ENCODE measurements around the gene ZNF641.

ZNF641 gene

GRCh38 chr12:48350249-48351021 is at the start of gene ZNF641:
Gene ZNF641 (minus strand): TSS chr12:48350919. CDS start chr12:48348090, 2,829 bp downstream.
- peak; percentile 26 to 60 (median 43) for DNase-seq (ENCODE audit: low read depth in 3 of 3)

- DNase-seq (ENCODE audit: low read depth in 3 of 3), result no peak
Measured at GRCh38 chr12:48390026-48390425, 39.3 kb upstream of the ZNF641 start.

DNA sequence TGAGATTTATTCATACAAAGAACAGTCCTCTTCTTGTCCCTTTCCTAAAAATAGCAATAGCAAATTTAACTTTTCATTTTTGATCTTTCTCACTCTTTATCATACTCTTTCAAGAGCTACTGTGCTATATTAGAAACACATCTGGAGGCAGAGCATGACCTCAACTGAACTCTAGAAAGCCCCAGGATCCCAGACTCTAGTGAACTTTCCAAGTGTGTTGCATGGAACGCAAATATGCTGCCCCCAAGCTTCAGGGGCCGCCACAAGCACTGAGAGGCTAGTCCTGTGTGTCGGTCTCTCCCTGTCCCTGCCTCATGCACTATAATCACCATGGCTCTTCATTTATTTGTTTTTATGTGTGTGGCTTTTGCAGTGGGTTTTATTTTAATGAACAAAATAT is 38.7 kb upstream of the ZNF641 start:
- no peak for DNase-seq (ENCODE audit: low read depth in 3 of 3)

GRCh38 chr12:48388938-48389337 is 38.2 kb upstream of the ZNF641 start:
- no peak for DNase-seq (ENCODE audit: low read depth in 3 of 3)

- no peak for DNase-seq (ENCODE audit: low read depth in 3 of 3)
Measured at GRCh38 chr12:48388460-48388859, 37.7 kb upstream of the ZNF641 start.

DNA sequence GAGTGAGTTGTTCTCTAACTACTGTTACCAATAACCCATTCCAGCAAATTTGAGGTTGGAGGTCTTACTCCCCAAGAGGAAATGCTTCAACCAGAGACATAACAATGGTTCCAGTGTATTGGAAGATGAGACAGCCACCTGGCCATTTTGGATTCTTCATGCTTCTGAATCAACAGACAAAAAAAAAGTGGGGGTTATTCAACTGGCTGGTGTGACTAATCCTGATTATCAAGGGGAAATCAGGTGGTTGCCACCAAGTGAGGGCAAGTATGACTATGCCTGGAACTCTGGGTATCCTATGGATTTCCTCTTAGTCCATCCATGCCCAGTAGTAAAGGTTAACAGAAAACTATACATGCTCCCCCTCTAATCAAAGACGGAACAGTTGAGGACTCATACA is 29.9 kb upstream of the ZNF641 start:
- DNase-seq (ENCODE audit: low read depth in 3 of 3), result no peak

DNA sequence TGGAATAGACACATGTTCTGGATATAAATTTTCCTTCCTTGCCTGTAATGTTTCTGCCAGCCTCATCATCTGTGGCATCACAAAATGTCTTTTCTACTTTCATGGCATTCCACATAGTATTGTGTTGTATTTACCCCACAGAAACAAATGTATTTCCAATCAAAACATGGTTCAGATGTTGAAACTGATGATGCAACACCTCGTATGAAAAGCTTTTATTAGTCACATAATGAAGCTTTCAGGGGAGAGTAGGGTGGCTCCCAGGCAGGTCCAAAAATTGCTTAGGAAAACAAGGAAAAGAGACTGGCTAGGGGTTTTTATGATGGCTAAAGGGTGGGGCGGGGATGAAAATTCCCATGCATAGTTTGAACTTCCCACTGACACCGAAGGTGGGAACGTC is 29.1 kb upstream of the ZNF641 start:
- no peak for DNase-seq (ENCODE audit: low read depth in 3 of 3)

- no peak for DNase-seq (ENCODE audit: low read depth in 3 of 3)
Measured at GRCh38 chr12:48377646-48378045, 26.9 kb upstream of the ZNF641 start.

DNA sequence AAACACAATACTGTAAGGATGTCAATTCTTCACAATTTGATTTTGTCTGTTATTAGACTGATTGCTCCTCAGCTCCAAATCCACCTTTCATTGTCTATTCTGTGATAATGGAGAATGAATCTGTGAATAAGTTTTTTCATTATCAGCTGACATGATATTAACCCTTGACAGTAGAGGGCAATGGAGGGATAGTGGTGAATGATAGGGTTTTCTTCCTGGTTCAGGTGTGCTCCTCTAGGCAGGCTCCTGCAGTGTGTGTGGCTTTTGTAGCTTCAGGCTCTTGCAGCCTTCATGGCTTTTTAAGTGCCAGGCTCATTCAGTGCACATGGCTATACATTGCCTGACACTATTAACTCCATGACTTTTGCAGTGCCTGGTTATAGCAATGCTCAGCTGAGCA is 23.4 kb upstream of the ZNF641 start:
- DNase-seq (ENCODE audit: low read depth in 3 of 3), result no peak

DNA sequence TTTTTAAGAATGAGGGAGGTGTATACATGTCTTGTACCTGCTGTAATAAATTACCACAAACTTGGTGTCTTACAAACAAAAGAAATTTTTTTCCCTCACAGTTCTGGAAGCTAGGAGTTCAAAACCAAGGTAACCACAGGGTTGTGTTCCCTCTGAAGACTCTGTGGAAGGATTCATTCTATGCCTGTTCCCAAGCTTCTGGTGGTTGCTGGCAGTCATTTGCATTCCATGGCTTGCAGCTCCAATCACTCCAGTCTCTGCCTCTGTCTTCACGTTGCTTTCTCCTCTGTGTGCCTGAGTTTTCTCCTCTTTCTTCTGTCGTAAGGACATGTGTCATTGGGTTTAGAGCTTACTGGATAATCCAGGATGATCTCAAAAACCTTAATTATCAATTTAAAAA is 15.4 kb upstream of the ZNF641 start:
- DNase-seq (ENCODE audit: low read depth in 3 of 3), result no peak

DNA sequence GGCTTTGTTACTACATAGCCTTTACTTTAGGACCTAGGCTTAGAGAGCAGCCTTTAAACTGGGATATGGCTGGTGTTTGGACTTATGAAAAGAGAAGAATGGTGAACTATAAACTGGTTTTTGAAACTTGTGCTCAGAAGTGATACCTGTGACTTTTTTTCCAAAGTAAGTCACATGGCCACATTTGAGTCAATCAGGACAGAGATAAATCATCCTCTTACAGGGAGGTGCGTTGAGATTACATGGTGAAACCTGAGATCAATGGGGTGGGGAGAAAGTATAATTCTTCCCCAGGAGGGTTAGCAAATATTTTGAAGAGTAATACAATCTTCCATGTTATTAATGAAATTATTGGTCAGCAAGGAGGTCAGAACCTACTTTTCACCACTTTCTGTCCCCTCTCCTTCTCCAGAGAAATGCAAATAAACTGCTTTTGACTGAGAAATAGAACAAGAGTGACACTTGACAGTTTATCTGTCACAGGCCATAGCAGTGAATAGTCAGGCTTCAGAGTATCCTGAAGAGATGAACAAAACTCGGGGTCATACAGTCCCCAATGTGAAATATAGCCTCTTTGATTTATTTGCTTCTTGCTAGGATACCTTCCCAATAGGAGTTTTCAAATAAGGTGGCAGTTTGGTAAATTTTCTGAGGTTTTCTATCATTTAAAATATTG is 11.1 kb upstream of the ZNF641 start:
- no peak for DNase-seq (ENCODE audit: low read depth in 3 of 3)

DNA sequence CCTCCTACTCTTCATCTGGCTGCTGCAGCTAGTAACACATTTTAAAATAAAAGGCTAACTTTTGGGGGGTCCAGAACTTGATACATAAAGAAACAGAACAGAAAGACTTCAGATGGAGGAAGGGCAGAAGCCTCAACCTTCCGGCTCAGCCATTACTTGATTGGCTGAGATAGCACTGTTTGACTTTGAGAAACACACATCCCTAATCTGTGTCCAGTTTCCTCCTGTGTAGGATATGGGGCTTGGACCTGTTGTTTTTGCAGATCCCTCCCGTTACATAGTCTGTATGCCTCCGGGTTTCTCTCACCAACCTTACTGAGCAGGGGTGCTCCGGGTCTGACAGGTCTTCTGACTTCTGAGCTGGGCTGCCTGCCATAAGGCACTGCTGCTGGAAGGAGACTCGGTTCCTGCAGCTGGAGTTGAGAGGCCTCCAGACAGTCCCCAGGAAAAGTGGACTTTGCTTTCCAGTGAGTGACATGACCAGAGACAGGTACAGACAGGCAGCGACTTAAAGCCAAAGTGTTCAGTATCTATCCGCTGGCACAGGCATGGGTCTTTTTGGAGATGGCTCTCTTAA is 8.3 kb upstream of the ZNF641 start:
- DNase-seq (ENCODE audit: low read depth in 3 of 3), result no peak

DNA sequence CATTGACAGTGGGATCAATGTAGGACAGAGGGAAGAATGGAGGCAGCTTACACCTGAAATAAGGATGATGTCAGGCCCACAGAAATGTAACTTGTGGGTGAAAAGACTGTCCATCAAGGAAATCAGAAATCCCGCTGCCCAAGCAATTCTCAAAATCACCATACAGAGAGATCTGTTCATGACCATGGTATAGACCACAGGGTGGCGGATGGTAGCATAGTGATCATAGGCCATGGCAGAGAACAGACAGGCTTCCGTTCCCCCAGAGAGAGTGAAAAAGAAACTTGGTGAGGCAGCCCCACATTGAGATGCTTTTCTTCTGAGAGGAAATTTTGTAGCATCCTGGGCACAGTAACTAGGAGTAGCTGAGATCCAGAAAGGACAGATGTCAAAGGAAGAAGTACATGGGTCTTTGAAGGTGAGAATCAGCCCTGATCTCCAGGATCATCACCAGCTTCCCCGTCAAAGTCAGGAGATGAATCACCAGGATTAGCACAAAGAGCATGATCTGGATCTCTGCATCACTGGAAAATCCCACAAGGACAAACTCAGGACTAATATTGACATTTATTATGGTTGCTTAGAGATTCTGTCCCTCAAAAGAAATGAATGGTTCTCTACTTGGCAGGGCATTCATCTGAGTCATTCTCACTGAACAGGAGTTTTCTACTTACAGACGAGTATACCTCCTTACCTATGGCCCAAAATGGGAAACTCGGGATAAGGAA is 5.5 kb upstream of the ZNF641 start:
- no peak for DNase-seq (ENCODE audit: low read depth in 3 of 3)

DNA sequence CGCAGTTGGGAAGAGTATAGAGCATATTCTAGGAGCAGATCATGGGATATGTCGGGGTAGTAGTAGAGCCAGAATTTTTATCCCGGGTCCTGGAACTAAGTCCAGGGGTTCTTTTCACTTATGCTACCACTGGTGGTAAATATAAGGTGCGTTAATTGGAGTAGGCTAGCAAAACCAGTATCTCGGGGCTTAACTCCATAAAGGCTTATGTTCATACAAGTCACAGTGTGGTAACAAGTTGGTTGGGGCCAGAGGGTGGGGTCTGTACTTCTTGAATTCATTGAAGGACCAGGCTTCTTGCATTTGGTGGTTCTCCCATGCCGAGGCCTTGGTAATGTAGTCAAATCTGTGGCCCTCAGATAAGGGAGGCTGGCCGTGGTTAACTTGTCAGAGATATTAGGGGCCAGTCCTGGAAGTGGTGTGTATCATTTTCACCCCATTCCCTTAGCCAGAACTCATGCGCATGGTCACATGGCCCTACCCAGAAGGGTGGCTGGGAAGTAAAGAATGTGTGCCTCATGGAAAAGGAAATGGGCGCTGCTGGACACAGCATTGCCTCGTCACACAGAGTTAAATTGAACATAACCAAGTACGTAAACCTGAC is 1.5 kb upstream of the ZNF641 start:
- no peak for DNase-seq (ENCODE audit: low read depth in 3 of 3)

DNA sequence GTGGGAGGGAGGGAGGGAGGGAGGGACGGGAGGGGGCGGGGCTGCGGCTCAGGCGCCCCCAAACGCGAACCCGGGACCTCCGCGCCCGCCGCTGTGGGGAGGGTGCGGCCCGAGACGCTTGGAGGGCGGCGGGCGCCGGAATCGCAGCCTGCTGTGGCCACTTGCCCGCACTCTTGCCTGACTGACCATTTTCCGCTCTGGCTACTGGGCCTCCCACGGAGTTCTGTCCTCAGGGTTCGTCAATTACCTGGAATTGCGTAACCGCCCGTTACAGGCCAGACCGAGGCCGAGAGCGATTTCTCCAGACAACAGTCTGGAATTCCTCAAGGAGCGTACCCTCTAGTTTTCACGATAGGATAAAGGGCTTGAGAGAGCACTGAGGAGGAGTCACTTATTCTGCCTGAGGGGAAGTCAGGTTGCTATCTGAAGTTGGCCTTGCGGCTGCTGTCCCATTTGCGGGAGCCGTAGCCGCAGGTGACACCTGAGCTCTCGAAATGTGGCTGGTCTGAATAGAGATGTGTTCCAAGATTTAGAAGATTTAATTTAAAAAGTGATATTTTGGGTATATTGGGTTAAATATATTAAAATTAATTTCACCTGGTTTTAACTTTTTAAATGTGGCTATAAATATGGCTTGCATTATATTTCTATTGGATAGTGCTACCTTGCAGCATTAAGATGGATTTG is 446 bp upstream of the ZNF641 start:
- no peak for DNase-seq (ENCODE audit: low read depth in 3 of 3)

DNA sequence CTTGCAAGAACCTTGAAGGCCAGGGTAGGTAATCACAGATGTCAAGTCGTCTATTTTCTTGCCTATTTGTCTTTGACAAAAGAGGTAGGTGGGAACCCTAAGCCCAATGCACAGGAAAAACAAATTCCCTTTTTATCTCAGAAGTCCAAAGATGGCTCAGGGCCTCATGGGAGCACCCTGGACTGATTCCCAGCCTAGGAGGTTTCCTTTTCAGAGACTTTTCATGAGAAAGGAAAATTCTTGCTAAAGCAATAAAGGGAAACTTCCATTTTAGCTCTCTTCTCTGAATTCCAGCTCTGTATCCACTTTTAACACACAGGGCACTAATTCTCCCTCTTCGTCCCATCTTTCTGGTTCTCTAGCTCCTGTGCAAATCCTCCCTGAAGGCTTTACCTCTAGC is 1.2 kb downstream of the ZNF641 start:
- no peak for DNase-seq (ENCODE audit: low read depth in 3 of 3)

- no peak for DNase-seq (ENCODE audit: low read depth in 3 of 3)
Measured at GRCh38 chr12:48342980-48343379, 7.7 kb downstream of the ZNF641 start.

DNA sequence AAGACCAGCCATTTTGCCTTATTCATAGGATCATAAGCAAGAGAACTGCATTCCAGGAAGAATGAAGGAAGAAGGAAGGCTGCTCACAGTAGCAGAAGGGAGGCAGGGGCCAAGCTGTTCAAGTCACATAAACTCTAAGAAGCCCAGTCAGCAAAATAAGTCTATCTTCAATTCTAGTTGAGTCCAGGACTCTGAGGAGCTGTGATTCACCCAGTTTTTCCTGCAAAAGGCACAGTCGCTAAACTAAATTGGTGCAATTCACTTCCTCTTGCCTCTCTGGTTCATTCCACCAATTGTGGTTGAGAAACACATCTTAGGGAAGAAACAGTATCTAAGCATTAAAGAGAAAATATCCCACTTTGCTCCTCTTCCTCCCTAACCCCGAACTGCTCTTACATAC is 9.8 kb downstream of the ZNF641 start:
- no peak for DNase-seq (ENCODE audit: low read depth in 3 of 3)

DNA sequence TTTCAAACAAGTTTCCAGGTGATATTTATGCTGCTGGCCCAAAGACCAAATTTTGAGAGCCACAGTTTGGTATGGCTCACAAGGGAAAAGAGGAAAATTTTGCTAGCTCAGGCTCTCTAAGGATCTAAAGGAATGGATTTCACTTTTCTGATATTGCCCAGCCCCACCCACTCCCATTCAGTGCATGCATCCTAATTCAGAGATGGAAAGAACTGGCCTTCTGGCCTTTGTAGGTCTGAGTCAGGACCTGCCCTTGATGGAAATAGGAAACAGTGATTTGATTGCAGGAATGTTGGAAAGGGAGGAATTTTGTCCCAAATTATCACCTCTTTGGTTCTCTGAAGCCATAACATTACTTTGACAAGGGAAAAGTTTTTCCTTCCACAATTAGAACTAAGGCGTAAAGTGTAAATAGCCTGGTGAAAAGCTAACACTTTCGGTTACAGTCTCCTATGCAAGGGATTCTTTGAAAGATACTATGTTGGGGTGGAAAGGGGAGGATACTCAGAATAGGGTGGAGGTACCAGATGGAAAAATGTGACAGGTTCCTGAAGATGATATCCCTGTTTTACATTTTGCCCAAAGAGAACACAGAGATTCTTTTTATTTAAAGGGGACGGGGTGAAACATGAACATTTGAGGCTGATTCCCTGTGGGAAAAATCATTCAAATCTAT is 11.1 kb downstream of the ZNF641 start:
- DNase-seq (ENCODE audit: low read depth in 3 of 3), result no peak

DNA sequence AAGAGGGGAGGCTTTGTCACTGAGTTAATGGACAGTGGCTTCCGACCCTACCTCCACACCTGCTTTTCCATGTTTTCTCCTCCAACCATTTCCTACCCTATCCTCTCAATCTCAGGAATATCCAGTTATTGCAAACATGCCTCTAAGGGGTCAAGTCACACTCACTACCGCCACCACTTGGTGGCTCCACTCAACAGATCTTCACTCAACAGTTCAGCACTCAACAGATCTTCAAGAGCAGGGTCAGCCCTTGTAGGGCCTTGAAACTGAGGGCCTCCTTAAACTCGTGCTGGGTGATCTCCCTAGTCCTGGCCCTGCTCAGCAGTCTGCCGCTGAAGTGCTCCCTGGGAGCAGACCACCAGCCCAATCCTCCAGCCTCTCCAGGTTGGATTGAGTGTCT is 14.2 kb downstream of the ZNF641 start:
- no peak for DNase-seq (ENCODE audit: low read depth in 3 of 3)

DNA sequence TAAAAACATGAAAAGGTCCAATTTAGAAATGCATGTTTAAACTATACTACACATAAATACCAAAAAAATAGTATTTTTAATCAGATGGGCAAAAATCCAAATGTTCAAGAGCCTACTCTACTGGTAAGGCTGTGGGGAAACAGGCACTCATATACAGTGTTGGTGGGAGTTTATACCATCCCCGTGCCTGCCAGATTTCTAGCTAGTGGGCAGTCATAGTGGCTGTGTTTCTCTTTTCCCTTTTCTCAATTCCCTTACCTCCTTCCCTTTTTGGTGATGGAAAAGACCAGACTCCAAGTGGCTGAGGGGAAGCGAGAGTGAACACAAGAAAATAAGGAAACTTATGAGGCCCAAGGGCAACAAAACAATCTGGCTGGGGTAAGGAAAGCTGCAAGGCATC is 14.7 kb downstream of the ZNF641 start:
- DNase-seq (ENCODE audit: low read depth in 3 of 3), result no peak
